Esophagus muscularis mucosa (tissue), 4 donors: ENCODE measurements around the gene LRRFIP2.

Experiments
- CTCF ChIP-seq, 3 experiments: fragments of 200-600 bp in 2 of 3; fragments of 450-650 bp in 1 of 3; sonication (generic) in 2 of 3; IDR thresholded peaks; one replicate each; pipeline ENCODE4 v1.5.1; 2017 to 2019; ENCODE audit warnings: antibody characterized with exemption in 3 of 3, mild to moderate bottlenecking in 2 of 3, moderate library complexity in 1 of 3
- EP300 ChIP-seq: sonication (generic); formaldehyde crosslinking; IDR thresholded peaks from one replicate; pipeline ENCODE4 v1.6.1; 2017; ENCODE audit warnings: antibody characterized with exemption
- POLR2A ChIP-seq: fragments of 450-650 bp; IDR thresholded peaks from one replicate; pipeline ENCODE4 v1.6.1; 2017; ENCODE audit warnings: antibody characterized with exemption, moderate library complexity, mild to moderate bottlenecking, low read depth
- POLR2AphosphoS5 ChIP-seq, 2 donors: sonication (generic); formaldehyde crosslinking; IDR thresholded peaks; one replicate each; pipeline ENCODE4 v1.6.1; 2017; ENCODE audit warnings: antibody characterized with exemption in 2 of 2

- TF ChIP-seq CTCF (IDR thresholded peaks at IDR 0.05), result no peak
- no peak for TF ChIP-seq POLR2A
- TF ChIP-seq POLR2AphosphoS5 (IDR thresholded peaks at IDR 0.05), result no peak
- no peak for TF ChIP-seq EP300
Observed at GRCh38 chr3:37130984-37131859, 43.2 kb downstream of the LRRFIP2 start.
